OCI-LY3 (cell line): ENCODE results near the gene ROBO1.

ENCODE experiments used
- EZH2phosphoT487 ChIP-seq: fragments of 200-600 bp; shearing (Covaris generic); IDR thresholded peaks from 2 replicates; pipeline ENCODE4 v1.6.1; 2018; ENCODE audit warnings: antibody characterized with exemption, mixed run types, low read depth
- TF ChIP-seq, protein P1 (sequence below): fragments of 200-600, 300-600 bp; sonication (generic); IDR thresholded peaks from 2 replicates; pipeline ENCODE4 v1.5.1; 2014; ENCODE audit warnings: antibody characterized with exemption, low read length, low read depth

DNA sequence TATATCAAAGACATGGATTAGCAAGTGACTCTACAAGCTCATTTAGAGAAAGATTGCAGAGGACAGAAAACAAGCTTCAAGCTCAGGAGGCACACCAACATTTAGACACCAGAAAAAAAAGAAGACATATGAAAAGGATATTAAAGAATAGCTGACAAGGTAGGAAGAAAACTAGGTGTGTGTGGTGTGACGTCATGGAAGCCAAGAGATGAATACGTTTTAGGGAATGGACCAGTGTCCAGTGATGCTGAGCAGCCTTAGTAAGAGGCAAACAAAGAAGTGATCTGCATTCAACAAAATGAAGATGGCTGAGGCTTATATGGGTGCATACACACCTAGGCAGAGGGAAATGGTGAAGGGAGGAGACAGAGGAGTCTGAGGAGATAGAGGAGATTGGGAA is 377.4 kb downstream of the ROBO1 start:
- no peak for TF ChIP-seq EZH2phosphoT487
- TF ChIP-seq, protein P1, sequence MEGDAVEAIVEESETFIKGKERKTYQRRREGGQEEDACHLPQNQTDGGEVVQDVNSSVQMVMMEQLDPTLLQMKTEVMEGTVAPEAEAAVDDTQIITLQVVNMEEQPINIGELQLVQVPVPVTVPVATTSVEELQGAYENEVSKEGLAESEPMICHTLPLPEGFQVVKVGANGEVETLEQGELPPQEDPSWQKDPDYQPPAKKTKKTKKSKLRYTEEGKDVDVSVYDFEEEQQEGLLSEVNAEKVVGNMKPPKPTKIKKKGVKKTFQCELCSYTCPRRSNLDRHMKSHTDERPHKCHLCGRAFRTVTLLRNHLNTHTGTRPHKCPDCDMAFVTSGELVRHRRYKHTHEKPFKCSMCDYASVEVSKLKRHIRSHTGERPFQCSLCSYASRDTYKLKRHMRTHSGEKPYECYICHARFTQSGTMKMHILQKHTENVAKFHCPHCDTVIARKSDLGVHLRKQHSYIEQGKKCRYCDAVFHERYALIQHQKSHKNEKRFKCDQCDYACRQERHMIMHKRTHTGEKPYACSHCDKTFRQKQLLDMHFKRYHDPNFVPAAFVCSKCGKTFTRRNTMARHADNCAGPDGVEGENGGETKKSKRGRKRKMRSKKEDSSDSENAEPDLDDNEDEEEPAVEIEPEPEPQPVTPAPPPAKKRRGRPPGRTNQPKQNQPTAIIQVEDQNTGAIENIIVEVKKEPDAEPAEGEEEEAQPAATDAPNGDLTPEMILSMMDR, result no peak
